ENCODE results near the gene C2CD3. TPM values are rescaled to one million over a fixed set of nuclear protein-coding genes. Genes with fewer than 3 reads are reported as not detected.

C2CD3 gene
- total RNA-seq, 1 experiment from 2014 or later, result 22.0 TPM

GRCh38 chr11:74057249-74058151 is 113.3 kb downstream of the C2CD3 start:
- Histone ChIP-seq H3K79me1 (ENCODE audit: insufficient read depth, low read depth, low read length, poor library complexity, severe bottlenecking) (no peaks in the 10 kb centered on the region), H4K8ac (replicated peaks; ENCODE audit: insufficient read length, low read depth, low read length) (no peak overlapping the region), H3K4ac (ENCODE audit: low read depth, low read length) (no peak overlapping the region), H3T11ph (ENCODE audit: low read length) (no peak overlapping the region), H3K23ac (ENCODE audit: insufficient read length, low read depth, low read length) (no peak overlapping the region), H3K56ac (ENCODE audit: insufficient read length, low read depth, low read length) (no peak overlapping the region), H2BK20ac (ENCODE audit: low read depth, low read length, poor library complexity, severe bottlenecking) (no peak overlapping the region), H3K4me2 (ENCODE audit: insufficient read depth, insufficient read length, low read length) (no peak overlapping the region), H4K20me1 (ENCODE audit: control insufficient read depth, insufficient read depth, insufficient read length) (no peaks in the 10 kb centered on the region), H2BK5ac (ENCODE audit: insufficient read length, low read length) (no peak overlapping the region), H4K91ac (ENCODE audit: insufficient read length, low read depth, low read length) (no peak overlapping the region), H3K9me3 (ENCODE audit: control insufficient read depth, low read depth, low read length) (no peaks in the 10 kb centered on the region), H3K4me1 (ENCODE audit: insufficient read depth, low read length) (no peaks in the 10 kb centered on the region), H3K9ac (ENCODE audit: extremely low read depth, insufficient read length, low read length) (no peak overlapping the region), H2BK12ac (ENCODE audit: insufficient read length, low read depth, low read length) (no peak overlapping the region), H3K27ac (ENCODE audit: insufficient read length, low read depth, low read length) (no peak overlapping the region), H3K27me3 (ENCODE audit: insufficient read depth, low read length) (no peaks in the 10 kb centered on the region), H3K79me2 (ENCODE audit: insufficient read depth, low read length) (no peaks in the 10 kb centered on the region), H3K18ac (ENCODE audit: insufficient read length, low read depth, low read length) (no peak overlapping the region), H3K23me2 (ENCODE audit: insufficient read length, low read depth, low read length, poor library complexity, severe bottlenecking) (no peaks in the 10 kb centered on the region), H2BK120ac (ENCODE audit: low read depth, low read length, poor library complexity, severe bottlenecking) (no peak overlapping the region), H2BK15ac (ENCODE audit: low read depth, low read length) (no peak overlapping the region), H3K14ac (ENCODE audit: insufficient read depth, low read length) (no peak overlapping the region), H2AK5ac (ENCODE audit: insufficient read length, low read length) (no peak overlapping the region), H4K5ac (ENCODE audit: insufficient read length, low read depth, low read length) (no peak overlapping the region), H2AFZ (ENCODE audit: low read length) (no peak overlapping the region)
- H3K4me1 Mint-ChIP-seq, result peaks cover 5 to 6% of the 10 kb centered on the region in 2 experiments
- no peak for DNase-seq
- H3K36me3 Mint-ChIP-seq (ENCODE audit: insufficient read depth in 1 of 3, low read depth in 3 of 3), result peaks cover 7 to 28% (median 17%) of the 10 kb centered on the region in 3 experiments
- no peak overlapping the region for H3K4me3 Mint-ChIP-seq
- no peak overlapping the region for H3K27ac Mint-ChIP-seq
- TF ChIP-seq CTCF (conservative IDR thresholded peaks at IDR 0.05), result no peak
- H3K27me3 Mint-ChIP-seq (ENCODE audit: low read depth), result no peaks in the 10 kb centered on the region
- WGBS (ENCODE audit: extremely low coverage, insufficient read length, low lambda C conversion rate), result no CpG with 5 or more reads among the region's 8 CpGs
- no peaks in the 10 kb centered on the region for H3K9me3 Mint-ChIP-seq

All from H9 (cell line).